HG03558 (cell line): ENCODE measurements around the gene SLC22A5.
"Not testable (repeated sequence)": the region's sequence is repeated elsewhere in the genome, so short reads cannot be mapped to it uniquely, and the experiment has no call there.

Experiments
- ATAC-seq: cut with Tn5 transposase; IDR thresholded peaks from one replicate; pipeline ENCODE4 v1.9.1; 2021; ENCODE audit warnings: moderate number of reproducible peaks; ENCODE audit not compliant: unreplicated experiment; ENCODE audit errors: extremely low read depth

The SLC22A5 gene

GRCh38 chr5:132410451-132411303 lies 41.2 kb downstream of the SLC22A5 start:
- ATAC-seq = peak; percentile 54

GRCh38 chr5:132411304-132412013 lies 41.9 kb downstream of the SLC22A5 start:
- ATAC-seq = no peak

DNA sequence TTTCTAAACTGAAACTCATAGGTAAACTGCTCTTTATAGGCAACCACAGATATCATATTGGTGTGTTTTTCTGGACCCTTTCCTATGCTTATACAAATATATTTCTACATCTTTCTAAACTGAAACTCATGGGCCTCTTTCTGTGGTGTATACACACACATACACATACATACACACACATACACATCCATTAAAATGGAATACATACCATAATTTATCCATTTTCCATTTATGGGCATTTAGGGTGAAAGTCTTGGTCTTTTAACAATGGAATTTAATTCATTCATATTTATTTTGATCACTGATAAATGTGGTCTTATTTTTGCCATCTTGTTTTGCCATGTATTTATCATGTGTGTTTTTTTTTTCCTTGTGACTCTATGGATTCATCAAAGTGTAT lies 44.1 kb downstream of the SLC22A5 start:
- no peak for ATAC-seq

- no peak for ATAC-seq
These were observed 45.3 kb downstream of the SLC22A5 start for GRCh38 chr5:132414634-132415378.

GRCh38 chr5:132415516-132415915 lies 46.0 kb downstream of the SLC22A5 start:
- ATAC-seq = not testable (repeated sequence)

DNA sequence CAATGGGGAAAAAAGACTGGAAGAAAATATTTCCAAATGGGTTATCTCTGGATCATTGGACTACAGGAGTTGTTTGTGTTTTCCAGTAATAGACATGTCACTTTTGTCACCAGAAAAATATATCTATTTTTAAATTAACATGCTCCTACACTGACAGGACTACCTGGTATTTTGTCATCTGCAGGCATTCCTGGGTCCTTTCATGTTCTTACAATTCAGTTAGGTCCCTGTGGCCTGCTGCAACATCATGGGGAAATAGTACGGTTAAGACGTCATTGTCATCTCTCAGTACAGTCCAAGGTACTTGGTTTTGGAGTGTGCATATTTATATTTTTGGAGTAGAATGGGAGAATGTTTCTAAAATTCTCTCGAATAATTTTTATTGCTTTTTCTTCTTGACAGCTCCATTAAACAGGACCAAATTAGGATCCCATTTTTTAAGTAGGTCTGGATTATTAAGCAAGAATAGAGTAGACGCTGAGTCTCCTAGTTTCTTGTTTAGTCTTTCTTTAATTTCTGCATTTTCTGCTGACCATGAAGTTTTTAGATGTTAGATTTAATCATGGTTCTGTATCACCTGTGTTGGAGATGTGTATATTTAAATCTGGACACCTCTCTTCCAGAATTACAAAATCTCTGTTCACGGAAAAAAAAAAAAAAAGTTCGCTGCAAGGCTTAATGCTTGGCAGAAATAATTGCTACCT lies 46.9 kb downstream of the SLC22A5 start:
- no peak for ATAC-seq

GRCh38 chr5:132417010-132417439 lies 47.5 kb downstream of the SLC22A5 start:
- no peak for ATAC-seq

DNA sequence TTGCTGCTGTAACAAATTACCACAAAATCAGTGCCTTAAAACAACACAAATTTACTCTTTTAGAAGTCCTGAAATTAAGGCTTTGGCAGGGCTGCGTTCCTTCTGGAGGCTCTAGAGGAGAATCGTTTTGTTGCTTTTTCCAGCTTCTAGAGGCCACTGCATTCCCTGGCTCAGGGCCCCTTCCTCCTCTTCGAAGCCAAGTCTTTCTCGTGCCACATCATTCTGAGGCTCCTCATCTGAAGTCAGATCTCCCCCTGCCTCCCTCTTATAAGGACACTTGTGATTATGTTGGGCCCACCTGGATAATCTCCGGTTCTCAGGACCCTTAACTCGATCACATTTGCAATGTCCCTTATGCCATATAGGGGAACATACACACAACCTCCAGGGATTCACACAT lies 48.0 kb downstream of the SLC22A5 start:
- ATAC-seq = no peak

DNA sequence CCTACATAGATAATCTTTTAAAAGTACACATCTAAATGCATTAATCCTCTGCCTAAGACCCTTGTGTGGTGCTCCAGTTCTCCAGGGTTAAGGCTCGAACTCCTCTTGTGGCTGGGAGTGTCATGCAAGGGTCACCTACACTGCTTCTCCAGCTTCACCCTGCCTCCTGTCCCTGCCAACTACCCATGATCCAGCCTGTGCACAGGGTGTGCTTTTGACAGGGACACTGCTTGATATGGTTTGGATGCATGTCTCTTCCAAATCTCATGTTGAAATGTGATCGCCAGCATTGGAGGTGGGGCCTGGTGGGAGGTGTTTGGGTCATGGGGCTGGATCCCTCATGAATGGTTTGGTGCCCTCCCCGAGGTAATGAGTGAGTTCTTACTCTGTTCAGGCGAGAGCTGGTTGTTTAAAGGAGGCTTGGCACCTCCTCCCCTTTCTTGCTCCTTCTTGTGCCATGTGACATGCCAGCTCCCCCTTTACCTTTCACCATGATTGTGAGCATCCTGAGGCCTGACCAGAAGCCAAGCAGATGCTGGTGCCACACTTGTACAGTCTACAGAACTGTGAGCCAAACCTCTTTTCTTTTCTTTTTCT lies 48.5 kb downstream of the SLC22A5 start:
- ATAC-seq = no peak

GRCh38 chr5:132418881-132419280 lies 49.4 kb downstream of the SLC22A5 start:
- no peak for ATAC-seq

GRCh38 chr5:132419502-132420468 lies 50.3 kb downstream of the SLC22A5 start:
- ATAC-seq = no peak

DNA sequence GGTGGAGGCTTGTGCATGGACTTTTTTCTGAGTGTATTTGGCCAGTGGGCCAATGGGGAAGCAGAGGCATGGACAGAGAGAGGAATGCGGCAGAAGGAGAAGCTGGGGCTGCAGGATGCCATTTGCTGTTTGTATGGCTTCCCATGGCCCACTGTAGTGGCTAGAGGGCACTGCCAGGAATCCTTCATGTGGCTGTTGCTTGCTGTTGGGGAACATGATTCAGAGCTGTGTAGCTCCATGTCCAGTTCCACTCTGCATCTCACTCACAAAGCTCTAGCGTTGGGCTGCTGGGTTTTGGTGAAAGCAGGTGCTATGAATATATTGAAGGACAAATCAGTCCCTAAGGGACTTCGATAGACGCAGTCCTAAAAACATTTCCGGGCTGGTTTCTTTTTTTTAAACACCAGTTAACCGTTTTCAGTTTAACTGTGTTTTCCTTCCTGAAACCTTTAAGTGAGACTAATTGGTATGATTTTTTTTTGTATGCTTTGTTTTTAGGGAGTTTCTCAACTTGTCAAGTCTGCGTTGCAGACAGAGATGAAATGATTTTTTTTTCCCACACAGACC lies 51.3 kb downstream of the SLC22A5 start:
- ATAC-seq = no peak

DNA sequence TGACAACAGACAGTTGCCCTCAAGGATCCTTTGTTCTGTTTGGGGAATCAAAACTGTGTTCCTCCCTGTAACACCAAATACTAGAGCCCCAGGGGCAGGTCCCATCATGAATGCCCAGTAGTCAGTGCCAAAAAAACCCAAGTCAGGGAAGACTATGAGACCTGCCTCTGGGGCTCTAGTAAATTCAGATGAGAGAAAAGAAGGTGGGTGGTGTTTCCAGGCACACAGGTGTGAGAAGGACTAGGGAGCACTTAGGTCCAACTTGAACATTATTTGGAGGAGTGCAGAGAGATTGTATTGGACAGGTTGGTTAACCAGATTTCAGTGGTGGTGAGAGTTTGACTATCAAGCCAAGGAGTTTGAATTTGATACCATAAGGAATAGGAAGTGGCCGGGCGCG lies 52.0 kb downstream of the SLC22A5 start:
- ATAC-seq = no peak

GRCh38 chr5:132422720-132423437 lies 53.4 kb downstream of the SLC22A5 start:
- ATAC-seq = peak; percentile 27

- no peak for ATAC-seq
These were observed 54.0 kb downstream of the SLC22A5 start for GRCh38 chr5:132423438-132423898.

DNA sequence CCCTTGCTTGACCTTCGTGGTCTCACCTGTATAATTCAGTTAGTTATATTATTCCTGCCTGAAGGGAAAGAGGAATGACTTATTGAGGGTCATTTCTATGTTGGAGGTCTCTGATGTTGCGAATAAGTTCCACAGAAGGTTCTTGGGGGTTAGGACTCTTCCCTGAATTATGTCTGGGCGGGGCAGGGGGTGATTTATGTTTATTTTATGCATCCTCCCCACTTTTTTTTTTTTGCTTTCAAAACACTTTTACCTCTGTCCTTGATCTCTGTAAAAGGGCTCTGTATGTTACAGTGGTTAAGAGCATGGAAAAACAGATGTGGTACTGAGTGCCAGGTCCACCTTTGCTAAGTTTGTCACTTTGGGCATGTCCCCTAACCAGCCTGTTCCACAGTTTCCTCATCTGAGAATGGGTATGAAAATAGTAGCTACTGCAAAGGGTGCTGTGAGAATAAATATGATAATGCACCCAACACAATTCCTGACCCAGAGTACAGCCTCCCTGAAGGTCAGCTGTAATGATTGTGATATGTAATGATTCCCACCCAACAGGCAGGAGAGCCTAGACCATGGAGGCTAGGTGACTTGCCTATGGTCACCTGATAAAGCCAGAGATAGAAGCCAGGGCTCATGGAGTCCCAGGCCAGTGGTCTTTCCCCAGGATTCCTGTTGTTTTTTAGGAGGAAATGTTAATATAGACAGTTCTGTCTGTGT lies 54.8 kb downstream of the SLC22A5 start:
- ATAC-seq = no peak
